Large intestine (tissue), 3 donors: ENCODE results near the gene KNCN. TPM values are rescaled to one million over a fixed set of nuclear protein-coding genes. Genes with fewer than 3 reads are reported as not detected.

Experiments
- DNase-seq, 2 donors: peaks; one replicate each; pipeline versions ENCODE4 v3.0.0 to v3.0.0-alpha.2; 2013
- H3K27ac ChIP-seq: one replicate; pipeline ENCODE4 v1.5.1; 2013; ENCODE audit warnings: low read length
- H3K27me3 ChIP-seq: 2 replicates; pipeline ENCODE4 v1.6.1; 2013; ENCODE audit warnings: low read length; ENCODE audit not compliant: control insufficient read depth, insufficient read depth
- H3K36me3 ChIP-seq: 2 replicates; pipeline ENCODE4 v1.6.1; 2013; ENCODE audit warnings: low read length; ENCODE audit not compliant: control insufficient read depth, insufficient read depth
- H3K4me1 ChIP-seq: one replicate; pipeline ENCODE4 v1.6.1; 2013; ENCODE audit warnings: low read length; ENCODE audit not compliant: control insufficient read depth, insufficient read depth
- H3K4me3 ChIP-seq: one replicate; pipeline ENCODE4 v1.5.1; 2013; ENCODE audit warnings: low read length
- H3K9me3 ChIP-seq: one replicate; pipeline ENCODE4 v1.6.1; 2013; ENCODE audit warnings: mild to moderate bottlenecking, low read depth, low read length, moderate library complexity; ENCODE audit not compliant: control insufficient read depth
- WGBS: methylation state at CpG from one replicate; pipeline ENCODE4 v1.1.5; 2013; ENCODE audit warnings: low lambda C conversion rate; ENCODE audit not compliant: insufficient coverage; 5-methylcytosine and 5-hydroxymethylcytosine counted together
- polyA plus RNA-seq: library from polyadenylated mRNA; unstranded; fragments of 120-200 nt; gene quantifications from one replicate; pipeline ENCODE4 v1.2.1, GENCODE V29; 2013

Gene KNCN
- polyA plus RNA-seq, 1 donor = 0.18 TPM

DNA sequence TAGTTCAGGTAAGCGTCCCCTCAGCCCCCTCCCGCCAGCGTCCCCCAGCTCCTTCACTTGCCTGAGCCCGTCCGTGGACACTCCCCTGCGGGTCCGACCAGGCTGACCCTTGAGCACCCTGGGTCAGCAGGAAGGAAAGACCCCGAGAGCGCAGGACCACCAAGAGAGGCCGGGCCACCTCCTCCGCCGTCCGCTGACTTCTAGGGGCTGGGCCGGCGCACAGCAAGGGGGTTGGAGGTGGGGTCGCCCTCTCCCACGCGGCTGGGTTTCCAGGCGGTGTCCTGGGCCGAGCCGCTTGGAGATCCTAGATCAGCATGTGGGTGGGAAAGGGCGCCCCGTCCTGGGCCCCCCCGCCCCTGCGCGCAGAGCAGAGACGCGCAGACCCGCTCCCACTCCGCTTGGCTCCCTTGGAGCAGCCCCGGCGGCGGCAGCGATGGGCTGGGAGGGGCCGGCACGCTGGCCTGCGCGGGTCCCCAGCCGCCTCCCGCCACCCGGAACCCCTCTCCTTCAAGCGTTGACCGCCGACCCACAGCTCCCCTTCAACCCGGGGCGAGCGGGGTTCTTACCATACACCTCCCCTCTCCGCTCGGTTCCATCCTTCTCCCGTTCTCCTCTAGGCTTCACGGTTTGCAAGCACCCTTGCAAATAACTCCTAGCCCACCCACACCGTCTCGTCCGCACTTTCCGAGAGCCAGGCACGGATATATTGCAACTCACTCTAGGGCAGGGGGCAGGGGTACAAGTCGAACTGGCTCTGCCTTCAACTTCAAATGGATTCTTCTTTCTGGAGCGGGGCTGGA, 7.5 kb downstream of the KNCN start:
- H3K27ac ChIP-seq = no peak overlapping the region
- H3K27me3 ChIP-seq = peaks cover 68% of the 10 kb centered on the region
- H3K4me1 ChIP-seq = no peaks in the 10 kb centered on the region
- no peaks in the 10 kb centered on the region for H3K9me3 ChIP-seq
- DNase-seq = no peak
- no CpG with 5 or more reads among the region's 58 CpGs for WGBS
- H3K36me3 ChIP-seq = no peaks in the 10 kb centered on the region
- no peak overlapping the region for H3K4me3 ChIP-seq

DNA sequence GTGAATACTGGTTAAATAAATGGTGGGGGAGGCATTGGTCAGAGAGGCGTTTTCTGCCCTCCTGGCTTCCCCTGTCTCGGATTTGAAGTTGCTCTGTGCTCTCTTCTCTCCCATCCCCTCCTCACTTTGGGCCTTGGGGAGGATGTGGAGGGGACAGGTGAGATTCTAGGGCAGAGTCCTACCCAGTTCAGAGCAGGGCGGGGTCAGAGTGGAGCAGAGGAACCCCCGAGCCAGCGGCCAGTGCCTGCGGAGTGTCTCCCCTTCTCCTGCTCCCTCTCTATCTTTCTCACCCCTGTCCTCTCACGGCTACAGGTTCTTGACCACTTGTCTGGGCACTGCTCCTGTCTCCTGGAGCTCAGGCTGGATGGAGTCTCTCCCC, 8.1 kb downstream of the KNCN start:
- no peaks in the 10 kb centered on the region for H3K9me3 ChIP-seq
- no peak for DNase-seq
- WGBS = no CpG with 5 or more reads among the region's 7 CpGs
- peaks cover 68% of the 10 kb centered on the region for H3K27me3 ChIP-seq
- no peak overlapping the region for H3K4me3 ChIP-seq
- H3K36me3 ChIP-seq = no peaks in the 10 kb centered on the region
- no peak overlapping the region for H3K27ac ChIP-seq
- H3K4me1 ChIP-seq = peaks cover under 1% of the 10 kb centered on the region

DNA sequence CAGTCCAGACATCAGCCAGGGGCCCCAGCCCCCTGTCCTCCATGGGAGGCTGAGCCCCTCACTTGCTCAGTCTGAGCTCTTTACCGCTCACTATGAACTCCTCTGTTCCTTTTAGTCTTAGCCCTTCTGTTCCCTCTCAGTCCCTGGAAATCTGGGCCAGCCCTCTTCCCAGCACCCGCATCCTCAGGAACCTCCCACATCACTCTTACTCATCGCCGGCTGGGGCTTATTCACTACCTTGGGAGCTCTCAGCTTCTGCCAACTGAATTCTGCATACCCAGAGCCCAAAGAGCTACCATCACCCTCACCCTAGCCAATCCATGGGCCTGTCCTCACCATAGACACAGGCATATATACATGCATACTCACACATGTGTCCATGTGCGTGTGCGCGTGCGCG, 11.5 kb downstream of the KNCN start:
- Histone ChIP-seq H3K27ac (no peak overlapping the region), H3K9me3 (no peaks in the 10 kb centered on the region), H3K4me3 (no peak overlapping the region), H3K4me1 (peaks cover 4% of the 10 kb centered on the region), H3K27me3 (peaks cover 47% of the 10 kb centered on the region), H3K36me3 (no peaks in the 10 kb centered on the region)
- WGBS = no CpG with 5 or more reads among the region's 9 CpGs
- DNase-seq = no peak

DNA sequence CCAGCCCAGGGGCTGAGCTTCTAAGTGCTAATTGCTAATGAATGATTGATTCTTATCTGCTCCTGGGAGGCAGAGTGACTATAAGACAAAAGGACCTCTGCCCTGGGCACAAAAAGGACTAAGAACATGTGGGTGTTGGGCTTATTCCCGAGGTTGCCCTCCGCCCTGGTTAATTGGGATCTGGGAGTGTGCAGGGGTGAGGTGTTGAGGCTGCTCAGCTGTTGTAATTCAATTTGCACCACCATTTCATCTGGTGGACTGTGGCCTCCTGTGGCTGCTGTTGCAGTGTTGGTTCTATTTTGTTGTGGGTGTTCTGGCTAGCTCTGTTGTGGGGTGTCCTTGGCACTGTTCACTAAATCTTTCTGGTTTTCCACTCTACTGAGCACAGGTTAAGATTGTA, 13.3 kb downstream of the KNCN start:
- H3K36me3 ChIP-seq = no peaks in the 10 kb centered on the region
- H3K27me3 ChIP-seq = peaks cover 46% of the 10 kb centered on the region
- peaks cover 4% of the 10 kb centered on the region for H3K4me1 ChIP-seq
- no CpG with 5 or more reads among the region's 2 CpGs for WGBS
- DNase-seq = peak in 1 of 2 donors; percentile 65
- H3K4me3 ChIP-seq = no peak overlapping the region
- H3K9me3 ChIP-seq = no peaks in the 10 kb centered on the region
- H3K27ac ChIP-seq = no peak overlapping the region

DNA sequence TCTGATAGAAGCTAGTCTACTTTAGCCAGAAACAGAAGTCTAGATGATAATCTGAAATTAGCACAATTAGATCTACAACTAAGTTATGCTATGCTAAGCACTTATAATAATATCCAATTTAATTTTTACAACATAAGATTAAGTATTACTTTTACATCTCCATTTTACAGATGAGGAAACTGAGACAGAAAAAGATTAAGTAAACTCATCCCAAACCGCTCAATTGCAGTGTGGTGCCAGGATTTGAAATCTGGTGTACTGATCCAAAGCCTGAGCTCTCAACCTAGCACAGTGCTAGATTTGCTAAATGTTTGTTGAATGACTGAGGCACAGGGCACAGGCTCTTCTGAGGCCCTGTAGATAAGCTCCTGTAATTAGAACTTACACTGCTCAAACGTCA, 13.8 kb downstream of the KNCN start:
- Histone ChIP-seq H3K4me1 (peaks cover 4% of the 10 kb centered on the region), H3K27me3 (peaks cover 42% of the 10 kb centered on the region), H3K36me3 (no peaks in the 10 kb centered on the region), H3K4me3 (no peak overlapping the region), H3K27ac (no peak overlapping the region), H3K9me3 (no peaks in the 10 kb centered on the region)
- DNase-seq = no peak
- WGBS = no CpG with 5 or more reads among the region's 2 CpGs

DNA sequence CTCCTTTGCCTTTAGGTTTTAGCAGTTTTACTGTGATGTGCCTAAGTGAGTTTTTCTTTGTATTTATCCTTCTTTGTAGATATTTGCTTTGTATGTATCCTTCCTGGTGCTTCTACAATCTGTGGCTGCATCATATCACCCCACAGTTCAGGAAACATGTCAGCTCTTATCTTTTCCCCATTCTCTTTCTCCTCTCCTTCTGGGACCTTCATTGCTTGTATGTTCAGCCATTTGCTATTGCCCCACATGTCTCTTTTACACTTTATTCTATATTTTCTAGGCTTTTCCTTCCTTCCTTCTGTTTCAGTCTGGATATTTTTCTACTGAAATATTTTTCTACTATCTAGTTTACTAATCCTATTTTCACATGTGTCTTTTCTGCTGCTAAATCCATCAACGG, 14.9 kb downstream of the KNCN start:
- DNase-seq = no peak
- H3K27ac ChIP-seq = no peak overlapping the region
- no peaks in the 10 kb centered on the region for H3K9me3 ChIP-seq
- WGBS = 100% methylated on average over 1 of the region's 1 CpG
- no peak overlapping the region for H3K4me3 ChIP-seq
- peaks cover 4% of the 10 kb centered on the region for H3K4me1 ChIP-seq
- peaks cover 47% of the 10 kb centered on the region for H3K27me3 ChIP-seq
- no peaks in the 10 kb centered on the region for H3K36me3 ChIP-seq

DNA sequence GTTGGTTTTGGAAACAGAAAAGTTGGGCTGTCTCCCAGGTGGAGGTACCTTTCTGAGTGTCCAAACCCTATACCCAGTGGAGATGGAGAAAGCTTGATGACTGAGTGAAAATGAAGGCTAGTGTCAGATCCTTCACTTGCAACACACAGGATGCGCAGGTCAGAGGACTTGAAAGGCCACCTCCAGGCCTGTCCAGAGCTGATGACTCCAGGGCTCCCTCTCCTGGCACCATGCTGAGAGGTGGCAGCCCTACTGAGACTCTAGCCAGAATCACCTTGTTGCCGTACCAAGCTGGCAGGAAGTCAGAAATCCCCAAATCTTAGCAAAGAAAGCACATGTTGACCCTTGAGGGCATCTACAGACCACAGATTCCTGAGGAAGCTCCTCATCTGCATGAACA, 16.4 kb downstream of the KNCN start:
- Histone ChIP-seq H3K27me3 (peaks cover 49% of the 10 kb centered on the region), H3K36me3 (no peaks in the 10 kb centered on the region), H3K9me3 (no peaks in the 10 kb centered on the region), H3K4me1 (peaks cover 4% of the 10 kb centered on the region), H3K4me3 (no peak overlapping the region), H3K27ac (no peak overlapping the region)
- no CpG with 5 or more reads among the region's 2 CpGs for WGBS
- DNase-seq = no peak

DNA sequence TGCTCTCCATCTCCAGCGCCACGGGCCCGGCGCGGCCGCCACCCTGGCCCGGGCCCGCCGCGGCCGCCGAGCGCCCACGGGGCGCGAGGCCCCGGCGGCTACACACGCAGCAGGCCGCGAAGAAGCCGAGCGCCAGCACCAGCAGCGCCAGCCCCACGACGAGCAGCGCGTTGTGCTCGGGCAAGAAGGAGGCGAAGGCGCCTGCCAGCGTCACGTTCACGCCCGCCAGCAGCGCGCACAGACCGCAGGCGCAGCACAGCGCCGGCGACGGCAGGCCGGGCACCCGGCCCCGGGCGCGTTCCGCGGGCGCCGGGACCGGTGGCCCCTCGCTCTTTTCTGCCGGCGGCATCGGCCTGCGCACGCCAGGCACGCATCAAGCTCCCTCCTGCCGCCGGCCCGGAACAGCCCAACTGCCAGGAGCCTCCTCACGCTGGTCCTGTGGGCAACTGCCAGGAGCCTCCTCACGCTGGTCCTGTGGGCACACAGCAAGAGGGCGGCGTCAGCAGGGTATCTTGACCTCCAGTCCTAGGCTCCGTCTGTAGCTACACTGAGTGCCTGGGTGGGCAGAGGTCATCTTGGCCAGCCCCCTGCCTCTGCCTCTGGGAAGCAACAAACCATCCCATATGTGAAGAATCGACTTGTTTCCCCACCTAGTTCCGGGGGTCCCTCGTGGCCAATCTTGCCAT, 18.1 kb downstream of the KNCN start:
- DNase-seq = peak in 1 of 2 donors; percentile 64
- WGBS = no CpG with 5 or more reads among the region's 71 CpGs
- Histone ChIP-seq H3K4me3 (no peak overlapping the region), H3K27me3 (peaks cover 66% of the 10 kb centered on the region), H3K36me3 (no peaks in the 10 kb centered on the region), H3K27ac (no peak overlapping the region), H3K4me1 (peaks cover 3% of the 10 kb centered on the region), H3K9me3 (no peaks in the 10 kb centered on the region)

DNA sequence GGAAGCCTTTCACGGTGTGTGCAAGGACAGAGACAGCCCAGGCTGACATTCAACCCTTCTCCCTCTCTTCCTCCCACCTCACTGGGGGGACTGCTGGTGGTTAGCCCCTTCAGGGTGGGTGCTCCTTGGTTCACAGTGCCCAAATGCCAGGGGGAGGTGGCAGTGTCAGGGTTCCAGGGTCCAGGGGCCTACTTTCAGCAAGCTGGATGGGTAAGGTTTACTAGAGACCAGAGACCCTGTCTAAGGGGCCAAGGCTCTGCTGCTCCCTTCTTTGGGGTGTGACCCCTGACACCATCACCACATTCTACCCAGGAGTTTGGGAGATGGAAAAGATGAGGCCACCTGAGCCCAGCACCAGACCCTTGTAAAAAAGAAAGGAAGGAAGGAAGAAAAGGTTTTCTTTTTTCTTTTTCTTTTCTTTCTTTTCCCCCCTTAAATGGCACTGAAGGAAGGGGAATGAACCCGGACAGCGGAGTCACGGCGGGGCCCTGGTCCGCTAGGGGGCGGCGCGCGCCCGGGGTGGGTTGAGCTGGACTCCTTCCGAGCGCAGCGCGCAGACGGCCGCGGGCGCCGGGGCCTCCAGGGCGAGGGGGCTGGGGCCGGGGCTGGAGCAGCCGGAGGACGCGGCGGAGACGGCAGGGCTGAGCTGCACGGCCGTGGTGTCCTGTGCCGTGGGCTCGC, 18.8 kb downstream of the KNCN start:
- Histone ChIP-seq H3K36me3 (no peaks in the 10 kb centered on the region), H3K4me3 (no peak overlapping the region), H3K27me3 (peaks cover 72% of the 10 kb centered on the region), H3K27ac (no peak overlapping the region), H3K4me1 (no peaks in the 10 kb centered on the region), H3K9me3 (no peaks in the 10 kb centered on the region)
- WGBS = no CpG with 5 or more reads among the region's 31 CpGs
- DNase-seq = peak in 1 of 2 donors; percentile 63

DNA sequence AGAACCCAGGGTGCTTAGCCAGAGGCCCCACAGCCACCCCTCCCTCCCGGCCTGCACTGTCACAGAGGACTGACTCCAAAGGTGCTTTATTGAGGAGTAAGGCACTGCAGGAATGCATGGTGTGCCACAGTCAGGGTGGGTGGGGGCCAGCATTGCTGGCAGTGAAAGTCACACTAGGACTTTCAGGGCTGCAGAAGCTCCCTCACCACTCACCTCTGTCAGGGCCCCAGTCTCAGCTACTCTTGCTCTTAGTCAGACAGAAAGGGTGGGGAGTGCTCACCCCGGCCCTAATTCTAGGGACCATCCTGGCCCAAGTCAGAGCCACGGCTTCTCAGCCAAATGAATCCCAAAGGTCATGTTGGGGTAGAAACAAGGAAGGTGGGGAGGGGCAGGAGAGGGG, 19.4 kb downstream of the KNCN start:
- no CpG with 5 or more reads among the region's 3 CpGs for WGBS
- H3K27me3 ChIP-seq = peaks cover 77% of the 10 kb centered on the region
- H3K27ac ChIP-seq = no peak overlapping the region
- no peak for DNase-seq
- H3K36me3 ChIP-seq = no peaks in the 10 kb centered on the region
- peaks cover 4% of the 10 kb centered on the region for H3K4me1 ChIP-seq
- no peak overlapping the region for H3K4me3 ChIP-seq
- no peaks in the 10 kb centered on the region for H3K9me3 ChIP-seq
